Measurements from ENCODE around the gene F8. TPM values are rescaled to one million over a fixed set of nuclear protein-coding genes. Genes with fewer than 3 reads are reported as not detected.

The F8 gene
- total RNA-seq, 1 experiment from 2014 or later: 2.6 TPM

- Histone ChIP-seq H3K36me3 (ENCODE audit: control insufficient read depth in 1 of 2, insufficient read depth in 2 of 2, low read length in 2 of 2) (no peaks in the 10 kb centered on the region), H3K27ac (ENCODE audit: low read depth, low read length) (no peak overlapping the region), H3K4me2 (ENCODE audit: low read length) (no peak overlapping the region), H4K20me1 (ENCODE audit: insufficient read depth) (no peaks in the 10 kb centered on the region), H3K4me1 (ENCODE audit: control insufficient read depth in 1 of 2, insufficient read depth in 2 of 2, low read length in 2 of 2) (no peaks in the 10 kb centered on the region), H3K4me3 (replicated peaks in 1 of 2; ENCODE audit: low read depth in 1 of 2, low read length in 2 of 2) (no peak overlapping the region), H3K9ac (ENCODE audit: low read length) (no peak overlapping the region), H3K79me2 (ENCODE audit: insufficient read depth, low read length) (no peaks in the 10 kb centered on the region), H3K9me2 (ENCODE audit: insufficient read depth) (no peaks in the 10 kb centered on the region), H2AFZ (ENCODE audit: low read depth, low read length, poor library complexity, severe bottlenecking) (no peak overlapping the region), H3K9me3 (ENCODE audit: control insufficient read depth in 1 of 2, insufficient read depth in 1 of 2, low read depth in 1 of 2, low read length in 2 of 2) (no peaks in the 10 kb centered on the region), H3K27me3 (ENCODE audit: insufficient read depth, low read length) (no peaks in the 10 kb centered on the region)
- no peak for TF ChIP-seq TCF7L2 (IDR thresholded peaks at IDR 0.05; ENCODE audit: borderline replicate concordance, extremely low read depth, insufficient read depth, insufficient read length)
- TF ChIP-seq JUND (IDR thresholded peaks at IDR 0.05): no peak
- no peak for TF ChIP-seq SIN3A (IDR thresholded peaks at IDR 0.05; ENCODE audit: low read depth)
- TF ChIP-seq ZNF274 (IDR thresholded peaks at IDR 0.05; ENCODE audit: low read depth, low read length): no peak
- TF ChIP-seq CTCF (IDR thresholded peaks at IDR 0.05 in 2 of 3, conservative IDR thresholded peaks at IDR 0.05 in 1 of 3; ENCODE audit: borderline replicate concordance in 1 of 3, insufficient read depth in 1 of 3, low read depth in 2 of 3, low read length in 2 of 3): no peak
- TF ChIP-seq POLR2AphosphoS5 (IDR thresholded peaks at IDR 0.05; ENCODE audit: low read depth, low read length): no peak
- TF ChIP-seq CBX3 (IDR thresholded peaks at IDR 0.05; ENCODE audit: low read depth): no peak
- TF ChIP-seq ZFX (IDR thresholded peaks at IDR 0.05): no peak
- TF ChIP-seq ATF3 (IDR thresholded peaks at IDR 0.05): no peak
- no peak for TF ChIP-seq SP1 (IDR thresholded peaks at IDR 0.05; ENCODE audit: low read depth)
- TF ChIP-seq EGR1 (IDR thresholded peaks at IDR 0.05; ENCODE audit: low read depth): no peak
- no peak for TF ChIP-seq ZBTB33 (IDR thresholded peaks at IDR 0.05; ENCODE audit: extremely low read depth, insufficient replicate concordance, low read length)
- TF ChIP-seq FOSL1 (IDR thresholded peaks at IDR 0.05; ENCODE audit: low read depth): no peak
- no peak for TF ChIP-seq SRF (IDR thresholded peaks at IDR 0.05; ENCODE audit: low read depth)
- no peak for TF ChIP-seq EZH2 (IDR thresholded peaks at IDR 0.05)
- TF ChIP-seq MAX (IDR thresholded peaks at IDR 0.05): no peak
- TF ChIP-seq REST (IDR thresholded peaks at IDR 0.05; ENCODE audit: low read depth): no peak
- no peak for TF ChIP-seq EZH2phosphoT487 (IDR thresholded peaks at IDR 0.05; ENCODE audit: borderline replicate concordance)
- TF ChIP-seq POLR2A (IDR thresholded peaks at IDR 0.05; ENCODE audit: borderline replicate concordance, extremely low read depth, insufficient read depth, insufficient read length): no peak
- no peak for TF ChIP-seq RAD21 (IDR thresholded peaks at IDR 0.05; ENCODE audit: low read depth)
- ChIA-PET CTCF (interaction anchor here (1.3 kb wide), 1 partner anchor 10 kb away, joined by 3 read pairs; no protein-coding TSS in a partner anchor), POLR2A (no interaction called here), RAD21 (ENCODE audit: low non-redundant PET in 1 of 2, low total read pairs in 2 of 2, uncharacterized antibody in 2 of 2, unreplicated experiment in 2 of 2) (no interaction called here)
- intact Hi-C loops (cut with micrococcal nuclease): no loop called here
- no TSS peak for BruUV-seq (replicated peaks)
- no peak for DNase-seq (ENCODE audit: low read depth, low spot score)
- ATAC-seq: no peak
Observed at GRCh38 chrX:155046811-155047528, 24.4 kb upstream of the F8 start.
